WTC11 (cell line): ENCODE measurements around the gene TBX15.

Source experiments
- ATF3 ChIP-seq: sonication (generic); formaldehyde crosslinking; conservative IDR thresholded peaks from 2 replicates; pipeline ENCODE4 v1.8.1; 2022; ENCODE audit warnings: mild to moderate bottlenecking, missing genetic modification reagents
- CDX4 ChIP-seq: fragments of 250-450 bp; sonication (Bioruptor Pico); IDR thresholded peaks from 2 replicates; pipeline ENCODE4 v1.9.0; 2021; ENCODE audit warnings: moderate library complexity, mild to moderate bottlenecking, inconsistent platforms, borderline replicate concordance
- CTCF ChIP-seq: fragments of 200-600 bp; IDR thresholded peaks from 2 replicates; pipeline ENCODE4 v1.8.0; 2022; ENCODE audit warnings: antibody characterized with exemption
- ELF4 ChIP-seq: sonication (generic); formaldehyde crosslinking; IDR thresholded peaks from 2 replicates; pipeline ENCODE4 v1.8.1; 2022; ENCODE audit warnings: low read depth, mild to moderate bottlenecking, moderate library complexity, missing genetic modification reagents
- HMGXB4 ChIP-seq: sonication (generic); formaldehyde crosslinking; IDR thresholded peaks from 2 replicates; pipeline ENCODE4 v1.8.1; 2023; ENCODE audit warnings: mild to moderate bottlenecking, moderate library complexity, missing genetic modification reagents
- IRF2 ChIP-seq: sonication (generic); formaldehyde crosslinking; IDR thresholded peaks from 2 replicates; pipeline ENCODE4 v1.8.0; 2022; ENCODE audit warnings: low read depth, missing genetic modification reagents, borderline replicate concordance
- MXD4 ChIP-seq: fragments of 250-450 bp; sonication (Bioruptor Pico); IDR thresholded peaks from 2 replicates; pipeline ENCODE4 v1.8.0; 2021; ENCODE audit warnings: mild to moderate bottlenecking, moderate library complexity, borderline replicate concordance
- NFE2L1 ChIP-seq: sonication (generic); formaldehyde crosslinking; IDR thresholded peaks from 2 replicates; pipeline ENCODE4 v1.8.1; 2023; ENCODE audit warnings: missing genetic modification reagents
- NFYB ChIP-seq: sonication (generic); formaldehyde crosslinking; conservative IDR thresholded peaks from 2 replicates; pipeline ENCODE4 v1.8.0; 2022; ENCODE audit warnings: low read depth, missing genetic modification reagents
- STAT6 ChIP-seq: sonication (generic); formaldehyde crosslinking; conservative IDR thresholded peaks from 2 replicates; pipeline ENCODE4 v1.8.1; 2023; ENCODE audit warnings: mild to moderate bottlenecking, low read depth, missing genetic modification reagents, moderate library complexity
- TEAD4 ChIP-seq: sonication (generic); formaldehyde crosslinking; IDR thresholded peaks from 2 replicates; pipeline ENCODE4 v1.8.0; 2022; ENCODE audit warnings: mild to moderate bottlenecking, missing genetic modification reagents
- TP53 ChIP-seq: sonication (generic); formaldehyde crosslinking; IDR thresholded peaks from 2 replicates; pipeline ENCODE4 v1.8.1; 2023; ENCODE audit warnings: mild to moderate bottlenecking, missing genetic modification reagents
- USF1 ChIP-seq: sonication (generic); formaldehyde crosslinking; IDR thresholded peaks from 2 replicates; pipeline ENCODE4 v1.8.0; 2022; ENCODE audit warnings: mild to moderate bottlenecking, missing genetic modification reagents
- USF2 ChIP-seq: sonication (generic); formaldehyde crosslinking; IDR thresholded peaks from 2 replicates; pipeline ENCODE4 v1.8.1; 2023; ENCODE audit warnings: mild to moderate bottlenecking, missing genetic modification reagents, moderate library complexity

- TF ChIP-seq CTCF: no peak
- no peak for TF ChIP-seq MXD4
- TF ChIP-seq TEAD4 (CRISPR knock-in tag): no peak
- TF ChIP-seq ATF3 (CRISPR knock-in tag): no peak
- no peak for TF ChIP-seq CDX4
- TF ChIP-seq IRF2: no peak
- TF ChIP-seq HMGXB4: no peak
- no peak for TF ChIP-seq TP53 (CRISPR knock-in tag)
- no peak for TF ChIP-seq STAT6 (CRISPR knock-in tag)
- no peak for TF ChIP-seq USF2 (CRISPR knock-in tag)
- TF ChIP-seq NFE2L1 (CRISPR knock-in tag): no peak
- no peak for TF ChIP-seq USF1 (CRISPR knock-in tag)
- no peak for TF ChIP-seq ELF4 (CRISPR knock-in tag)
- TF ChIP-seq NFYB (CRISPR knock-in tag): no peak
Measured at GRCh38 chr1:118884946-118885345, 103.2 kb downstream of the TBX15 start.
